Lower lobe of right lung (tissue), 2 donors: Measurements from ENCODE around the gene PAQR4. TPM values are rescaled to one million over a fixed set of nuclear protein-coding genes. Genes with fewer than 3 reads are reported as not detected.
A peak's percentile ranks its signal among the peaks of the same experiment; 100 is the strongest.

Experiments used
- ATAC-seq, 2 donors: fragments of 200-7000 bp; cut with Tn5 transposase; one replicate each; pipeline ENCODE4 v1.9.1; 2020 to 2022; ENCODE audit warnings: mild to moderate bottlenecking in 2 of 2, moderate library complexity in 2 of 2
- DNase-seq: peaks from one replicate; pipeline ENCODE4 v3.0.0-alpha.2; 2020
- H3K27ac ChIP-seq: fragments of 200-600 bp; one replicate; pipeline ENCODE4 v1.8.0; 2022
- H3K27me3 ChIP-seq: fragments of 200-600 bp; one replicate; pipeline ENCODE4 v1.8.0; 2022; ENCODE audit warnings: low read depth
- H3K36me3 ChIP-seq: fragments of 200-600 bp; one replicate; pipeline ENCODE4 v1.8.0; 2022; ENCODE audit warnings: mild to moderate bottlenecking
- H3K4me1 ChIP-seq: fragments of 200-600 bp; one replicate; pipeline ENCODE4 v1.8.0; 2022
- H3K4me3 ChIP-seq: fragments of 200-600 bp; one replicate; pipeline ENCODE4 v1.8.0; 2022; ENCODE audit warnings: mild to moderate bottlenecking
- H3K9me3 ChIP-seq: fragments of 200-600 bp; one replicate; pipeline ENCODE4 v1.8.0; 2022
- CTCF ChIP-seq: fragments of 200-600 bp; IDR thresholded peaks from one replicate; pipeline ENCODE4 v1.8.0; 2022; ENCODE audit warnings: antibody characterized with exemption, mild to moderate bottlenecking
- intact Hi-C: fragments of 100-400 bp; cut with DNase I; formaldehyde crosslinking; loops from one replicate; pipeline ENCODE4 v1.11.0; 2022
- total RNA-seq: library from RNA; stranded (reverse); fragmentation: NEBNext Ultra II Directional; extraction: Animal tissue kit (Norgen Biotek cat#: 25700); gene quantifications from one replicate; pipeline ENCODE4 v1.2.1, GENCODE V29; 2021
- donor health status: DM: no; HTN: yes; CAD: no; lungs with severe emphysema.

Gene PAQR4
- total RNA-seq, 1 donor from 2014 or later = 10.8 TPM

GRCh38 chr16:3021449-3022207 is 52.5 kb downstream of the PAQR4 start:
- intact Hi-C loops = no loop called here
- Histone ChIP-seq H3K27ac (peak overlapping the region; percentile 94), H3K4me3 (peak overlapping the region; percentile 77), H3K36me3 (peaks cover 9% of the 10 kb centered on the region), H3K4me1 (peaks cover 66% of the 10 kb centered on the region), H3K27me3 (peaks cover 18% of the 10 kb centered on the region), H3K9me3 (no peaks in the 10 kb centered on the region)
- peak; percentile 65 to 77 for ATAC-seq
- peak; percentile 33 for TF ChIP-seq CTCF
- peak; percentile 90 for DNase-seq

GRCh38 chr16:3022208-3022683 is 53.1 kb downstream of the PAQR4 start:
- intact Hi-C loops = no loop called here
- peak; percentile 92 for DNase-seq

GRCh38 chr16:3022684-3023414 is 53.7 kb downstream of the PAQR4 start:
- peak overlapping the region; percentile 94 for H3K27ac ChIP-seq
- no peak for ATAC-seq
- intact Hi-C loops = no loop called here
- H3K36me3 ChIP-seq = peaks cover 18% of the 10 kb centered on the region
- H3K27me3 ChIP-seq = peaks cover 9% of the 10 kb centered on the region
- no peak for TF ChIP-seq CTCF
- H3K4me3 ChIP-seq = peak overlapping the region; percentile 77
- peaks cover 66% of the 10 kb centered on the region for H3K4me1 ChIP-seq
- DNase-seq = no peak
- H3K9me3 ChIP-seq = no peaks in the 10 kb centered on the region

More at GRCh38 chr16:3022208-3022683, 53.1 kb downstream of the PAQR4 start:
- Histone ChIP-seq H3K27ac (peak overlapping the region; percentile 94), H3K4me1 (peaks cover 66% of the 10 kb centered on the region), H3K27me3 (peaks cover 15% of the 10 kb centered on the region), H3K36me3 (peaks cover 15% of the 10 kb centered on the region), H3K9me3 (no peaks in the 10 kb centered on the region), H3K4me3 (peak overlapping the region; percentile 77)
- ATAC-seq = peak; percentile 60 to 61
- no peak for TF ChIP-seq CTCF

Other genes starting within 250 kb of the PAQR4 start
- 1.3 TPM for gene PRSS27, start 249.1 kb upstream of the PAQR4 start, total RNA-seq
- gene SRRM2, start 216.7 kb upstream of the PAQR4 start, total RNA-seq = 659 TPM
- 196 TPM for gene ELOB, start 192.1 kb upstream of the PAQR4 start, total RNA-seq
- gene PRSS33, start 181.8 kb upstream of the PAQR4 start, total RNA-seq = not detected
- not detected for gene PRSS41, start 170.9 kb upstream of the PAQR4 start, total RNA-seq
- gene PRSS21, start 152.1 kb upstream of the PAQR4 start, total RNA-seq = 26.5 TPM
- gene ZG16B, start 139.0 kb upstream of the PAQR4 start, total RNA-seq = 4.5 TPM
- 15.3 TPM for gene PRSS22, start 111.2 kb upstream of the PAQR4 start, total RNA-seq
- 27.8 TPM for gene FLYWCH2, start 86.1 kb upstream of the PAQR4 start, total RNA-seq
- 34.7 TPM for gene FLYWCH1, start 57.4 kb upstream of the PAQR4 start, total RNA-seq
- gene KREMEN2, start 5.1 kb upstream of the PAQR4 start, total RNA-seq = not detected
- 4.0 TPM for gene PKMYT1, start 11.1 kb downstream of the PAQR4 start, total RNA-seq
- gene CLDN9, start 43.6 kb downstream of the PAQR4 start, total RNA-seq = 1.0 TPM
- gene CLDN6, start 48.8 kb downstream of the PAQR4 start, total RNA-seq = not detected
- gene TNFRSF12A, start 51.0 kb downstream of the PAQR4 start, total RNA-seq = 28.8 TPM
- gene HCFC1R1, start 54.6 kb downstream of the PAQR4 start, total RNA-seq = 43.2 TPM
- gene THOC6, start 54.7 kb downstream of the PAQR4 start, total RNA-seq = 26.8 TPM
- gene BICDL2, start 67.6 kb downstream of the PAQR4 start, total RNA-seq = 19.5 TPM
- gene MMP25, start 77.2 kb downstream of the PAQR4 start, total RNA-seq = 22.7 TPM
- 79.1 TPM for gene IL32, start 96.3 kb downstream of the PAQR4 start, total RNA-seq
- not detected for gene ZSCAN10, start 129.9 kb downstream of the PAQR4 start, total RNA-seq
- gene ZNF205, start 143.2 kb downstream of the PAQR4 start, total RNA-seq = 11.9 TPM
- 10.2 TPM for gene ZNF213, start 165.7 kb downstream of the PAQR4 start, total RNA-seq
- gene OR1F1, start 218.9 kb downstream of the PAQR4 start, total RNA-seq = not detected